HEK293 (cell line): Measurements from ENCODE around the gene SCAF1.

ENCODE experiments used
- MEIS1 ChIP-seq: sonication (generic); formaldehyde crosslinking; IDR thresholded peaks from 2 replicates; pipeline ENCODE4 v1.8.1; 2022; ENCODE audit warnings: missing genetic modification reagents, mild to moderate bottlenecking, borderline replicate concordance
- MYNN ChIP-seq: fragments of 450-650 bp; formaldehyde crosslinking; IDR thresholded peaks from 2 replicates; pipeline ENCODE4 v1.5.1; 2016; ENCODE audit warnings: missing biosample characterization, missing genetic modification characterization, borderline replicate concordance
- OVOL3 ChIP-seq: fragments of 450-650 bp; formaldehyde crosslinking; IDR thresholded peaks from 2 replicates; pipeline ENCODE4 v1.5.1; 2016; ENCODE audit warnings: missing biosample characterization, missing genetic modification characterization
- TCF7L2 ChIP-seq: IDR thresholded peaks from 2 replicates; pipeline ENCODE4 v1.6.1; 2011; ENCODE audit warnings: low read depth, mild to moderate bottlenecking, inconsistent platforms, low read length, moderate library complexity, borderline replicate concordance
- ZFP41 ChIP-seq: fragments of 450-650 bp; formaldehyde crosslinking; IDR thresholded peaks from 2 replicates; pipeline ENCODE4 v1.5.1; 2016; ENCODE audit warnings: missing biosample characterization, missing genetic modification characterization, borderline replicate concordance
- ZNF416 ChIP-seq: fragments of 450-650 bp; formaldehyde crosslinking; IDR thresholded peaks from 2 replicates; pipeline ENCODE4 v1.5.1; 2016; ENCODE audit warnings: missing biosample characterization, missing genetic modification characterization
- ZNF670 ChIP-seq: fragments of 450-650 bp; formaldehyde crosslinking; IDR thresholded peaks from 2 replicates; pipeline ENCODE4 v1.5.1; 2016; ENCODE audit warnings: missing biosample characterization, missing genetic modification characterization, low read depth
- TF ChIP-seq, protein P1 (sequence below): fragments of 450-650 bp; formaldehyde crosslinking; IDR thresholded peaks from 2 replicates; pipeline ENCODE4 v1.5.1; 2016; ENCODE audit warnings: missing biosample characterization, missing genetic modification characterization
- TF ChIP-seq, protein P2 (sequence below): fragments of 450-650 bp; formaldehyde crosslinking; IDR thresholded peaks from 2 replicates; pipeline ENCODE4 v1.5.1; 2016; ENCODE audit warnings: missing biosample characterization, missing genetic modification characterization

DNA sequence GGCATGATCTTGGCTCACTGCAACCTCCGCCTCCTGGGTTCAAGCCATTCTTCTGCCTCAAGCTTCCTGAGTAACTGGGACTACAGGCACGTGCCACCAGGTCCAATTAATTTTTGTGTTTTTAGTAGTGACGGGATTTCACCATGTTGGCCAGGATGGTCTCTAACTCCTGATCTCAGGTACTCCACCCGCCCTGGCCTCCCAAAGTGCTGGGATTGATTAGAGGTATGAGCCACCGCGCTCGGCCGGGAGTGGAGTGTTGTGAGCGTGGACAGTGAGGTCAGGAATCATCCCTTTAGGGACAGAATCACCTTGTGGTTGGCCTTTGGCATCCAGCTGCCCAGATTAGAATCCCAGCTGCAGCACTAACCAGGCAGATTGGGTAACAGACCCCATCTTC, 12.3 kb upstream of the SCAF1 start:
- TF ChIP-seq OVOL3 (tag by site-specific recombination) (no peak), MYNN (tag by site-specific recombination) (no peak), ZNF670 (tag by site-specific recombination) (no peak), MEIS1 (CRISPR knock-in tag) (no peak), ZFP41 (tag by site-specific recombination) (no peak), TCF7L2 (no peak), ZNF416 (no peak)
- TF ChIP-seq, protein P1, sequence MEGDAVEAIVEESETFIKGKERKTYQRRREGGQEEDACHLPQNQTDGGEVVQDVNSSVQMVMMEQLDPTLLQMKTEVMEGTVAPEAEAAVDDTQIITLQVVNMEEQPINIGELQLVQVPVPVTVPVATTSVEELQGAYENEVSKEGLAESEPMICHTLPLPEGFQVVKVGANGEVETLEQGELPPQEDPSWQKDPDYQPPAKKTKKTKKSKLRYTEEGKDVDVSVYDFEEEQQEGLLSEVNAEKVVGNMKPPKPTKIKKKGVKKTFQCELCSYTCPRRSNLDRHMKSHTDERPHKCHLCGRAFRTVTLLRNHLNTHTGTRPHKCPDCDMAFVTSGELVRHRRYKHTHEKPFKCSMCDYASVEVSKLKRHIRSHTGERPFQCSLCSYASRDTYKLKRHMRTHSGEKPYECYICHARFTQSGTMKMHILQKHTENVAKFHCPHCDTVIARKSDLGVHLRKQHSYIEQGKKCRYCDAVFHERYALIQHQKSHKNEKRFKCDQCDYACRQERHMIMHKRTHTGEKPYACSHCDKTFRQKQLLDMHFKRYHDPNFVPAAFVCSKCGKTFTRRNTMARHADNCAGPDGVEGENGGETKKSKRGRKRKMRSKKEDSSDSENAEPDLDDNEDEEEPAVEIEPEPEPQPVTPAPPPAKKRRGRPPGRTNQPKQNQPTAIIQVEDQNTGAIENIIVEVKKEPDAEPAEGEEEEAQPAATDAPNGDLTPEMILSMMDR (tag by site-specific recombination) = no peak
- TF ChIP-seq, protein P2, sequence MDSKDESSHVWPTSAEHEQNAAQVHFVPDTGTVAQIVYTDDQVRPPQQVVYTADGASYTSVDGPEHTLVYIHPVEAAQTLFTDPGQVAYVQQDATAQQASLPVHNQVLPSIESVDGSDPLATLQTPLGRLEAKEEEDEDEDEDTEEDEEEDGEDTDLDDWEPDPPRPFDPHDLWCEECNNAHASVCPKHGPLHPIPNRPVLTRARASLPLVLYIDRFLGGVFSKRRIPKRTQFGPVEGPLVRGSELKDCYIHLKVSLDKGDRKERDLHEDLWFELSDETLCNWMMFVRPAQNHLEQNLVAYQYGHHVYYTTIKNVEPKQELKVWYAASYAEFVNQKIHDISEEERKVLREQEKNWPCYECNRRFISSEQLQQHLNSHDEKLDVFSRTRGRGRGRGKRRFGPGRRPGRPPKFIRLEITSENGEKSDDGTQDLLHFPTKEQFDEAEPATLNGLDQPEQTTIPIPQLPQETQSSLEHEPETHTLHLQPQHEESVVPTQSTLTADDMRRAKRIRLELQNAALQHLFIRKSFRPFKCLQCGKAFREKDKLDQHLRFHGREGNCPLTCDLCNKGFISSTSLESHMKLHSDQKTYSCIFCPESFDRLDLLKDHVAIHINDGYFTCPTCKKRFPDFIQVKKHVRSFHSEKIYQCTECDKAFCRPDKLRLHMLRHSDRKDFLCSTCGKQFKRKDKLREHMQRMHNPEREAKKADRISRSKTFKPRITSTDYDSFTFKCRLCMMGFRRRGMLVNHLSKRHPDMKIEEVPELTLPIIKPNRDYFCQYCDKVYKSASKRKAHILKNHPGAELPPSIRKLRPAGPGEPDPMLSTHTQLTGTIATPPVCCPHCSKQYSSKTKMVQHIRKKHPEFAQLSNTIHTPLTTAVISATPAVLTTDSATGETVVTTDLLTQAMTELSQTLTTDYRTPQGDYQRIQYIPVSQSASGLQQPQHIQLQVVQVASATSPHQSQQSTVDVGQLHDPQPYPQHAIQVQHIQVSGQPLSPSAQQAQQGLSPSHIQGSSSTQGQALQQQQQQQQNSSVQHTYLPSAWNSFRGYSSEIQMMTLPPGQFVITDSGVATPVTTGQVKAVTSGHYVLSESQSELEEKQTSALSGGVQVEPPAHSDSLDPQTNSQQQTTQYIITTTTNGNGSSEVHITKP = no peak
